Kidney (tissue), 14 donors: Measurements from ENCODE around the gene WFDC1. TPM values are rescaled to one million over a fixed set of nuclear protein-coding genes. Genes with fewer than 3 reads are reported as not detected.

Experiments
- DNase-seq, 5 donors: peaks; one replicate each; pipeline ENCODE4 v3.0.0-alpha.2; 2013 to 2020
- FAIRE-seq: peaks from 2 replicates; lab custom pipeline; 2012; peaks lifted over from hg19 to GRCh38; lab: Jason Lieb, UNC
- H3K27ac ChIP-seq, 2 donors: one replicate each; pipeline ENCODE4 v1.7.0; 2013; ENCODE audit warnings: low read depth in 2 of 2, low read length in 2 of 2, inconsistent platforms in 1 of 2
- H3K27me3 ChIP-seq: one replicate; pipeline ENCODE4 v1.7.1; 2013; ENCODE audit warnings: low read length, inconsistent platforms; ENCODE audit not compliant: control insufficient read depth, insufficient read depth
- H3K36me3 ChIP-seq, 3 donors: one replicate each; pipeline versions ENCODE4 v1.7.0 to v1.7.1; 2013; ENCODE audit warnings: low read length in 3 of 3, control low read depth in 1 of 3, inconsistent platforms in 1 of 3; ENCODE audit not compliant: insufficient read depth in 3 of 3, control insufficient read depth in 2 of 3
- H3K4me1 ChIP-seq, 3 donors: one replicate each; pipeline versions ENCODE4 v1.7.0 to v1.7.1; 2013; ENCODE audit warnings: low read length in 3 of 3, inconsistent platforms in 1 of 3, low read depth in 1 of 3; ENCODE audit not compliant: control insufficient read depth in 2 of 3, insufficient read depth in 2 of 3
- H3K4me3 ChIP-seq, 3 donors: one replicate each; pipeline versions ENCODE4 v1.7.0 to v1.8.1; 2013; ENCODE audit warnings: low read length in 3 of 3, control low read depth in 1 of 3, inconsistent platforms in 1 of 3
- H3K9ac ChIP-seq, 3 donors: one replicate each; pipeline versions ENCODE4 v1.7.0 to v1.7.1; 2013; ENCODE audit warnings: low read length in 3 of 3, control low read depth in 1 of 3, inconsistent platforms in 1 of 3
- H3K9me3 ChIP-seq, 3 donors: one replicate each; pipeline versions ENCODE4 v1.7.0 to v1.7.1; 2013; ENCODE audit warnings: low read length in 3 of 3, control low read depth in 1 of 3, inconsistent platforms in 1 of 3; ENCODE audit not compliant: control insufficient read depth in 2 of 3, insufficient read depth in 1 of 3
- intact Hi-C: fragments of 100-400 bp; cut with DNase I; formaldehyde crosslinking; loops from one replicate; pipeline ENCODE4 v1.11.1; 2022
- polyA plus RNA-seq: library from polyadenylated mRNA; stranded (reverse); fragments of 350-450 nt; fragmentation: Illumina TruSeq; extraction: RNeasy Lipid Tissue Mini Kit (QIAGEN cat#74804); gene quantifications from one replicate; pipeline ENCODE4 v1.2.3, GENCODE V29; 2014; ENCODE audit warnings: low read depth, low replicate concordance; ENCODE audit not compliant: insufficient read depth
- total RNA-seq: library from RNA; stranded (reverse); fragmentation: NEBNext Ultra II Directional; extraction: Animal tissue kit (Norgen Biotek cat#: 25700); gene quantifications from one replicate; pipeline ENCODE4 v1.2.1, GENCODE V29; 2021
- TF ChIP-seq, protein P1 (sequence below): IDR thresholded peaks from 3 replicates; pipeline ENCODE4 v1.5.1; 2012; ENCODE audit warnings: mild to moderate bottlenecking, moderate library complexity, borderline replicate concordance; ENCODE audit not compliant: insufficient read depth; ENCODE audit errors: extremely low read depth
- donor health status: control.
- donor health status: control.
- donor health status: control.
- donor health status: control.
- donor health status: control.
- donor health status: DM: yes; HTN: yes; CAD: no.
- donor health status: Normal renal cell carcinoma (clear cell type).

Gene WFDC1
- total and polyA plus RNA-seq, 2 donors from 2014 or later, result 11.1 to 34.8 TPM

DNA sequence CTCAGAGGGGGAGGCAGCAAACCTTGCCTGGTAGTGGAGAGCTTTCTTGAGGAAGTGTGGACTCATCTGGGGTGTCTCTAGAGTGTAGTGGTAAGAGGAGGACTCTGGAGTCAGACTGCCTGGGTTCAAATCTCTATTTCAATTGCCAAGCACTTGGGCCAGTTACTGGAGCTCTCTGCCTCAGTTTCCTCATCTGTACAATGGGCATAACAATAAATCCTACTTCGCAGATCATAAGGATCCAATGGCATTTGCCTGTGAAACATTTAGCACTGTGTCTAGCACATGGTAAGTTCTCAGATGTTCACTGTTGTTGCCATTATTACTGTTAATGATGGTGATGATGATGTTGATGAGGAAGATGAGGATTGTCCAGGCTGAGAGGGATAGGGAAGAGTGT, 23.6 kb upstream of the WFDC1 start:
- FAIRE-seq (no peak), DNase-seq (no peak)
- no peaks in the 10 kb centered on the region for H3K27me3 ChIP-seq
- H3K9me3 ChIP-seq, result no peaks in the 10 kb centered on the region
- H3K4me3 ChIP-seq, result no peak overlapping the region
- H3K27ac ChIP-seq, result no peak overlapping the region
- H3K4me1 ChIP-seq, result peaks cover 0 to 20% (median 8%) of the 10 kb centered on the region in 3 donors
- intact Hi-C loops, result loop anchor here (10.0 kb wide), 1 partner anchor 214 kb away; no protein-coding TSS in a partner anchor
- H3K36me3 ChIP-seq, result no peaks in the 10 kb centered on the region
- TF ChIP-seq, protein P1, sequence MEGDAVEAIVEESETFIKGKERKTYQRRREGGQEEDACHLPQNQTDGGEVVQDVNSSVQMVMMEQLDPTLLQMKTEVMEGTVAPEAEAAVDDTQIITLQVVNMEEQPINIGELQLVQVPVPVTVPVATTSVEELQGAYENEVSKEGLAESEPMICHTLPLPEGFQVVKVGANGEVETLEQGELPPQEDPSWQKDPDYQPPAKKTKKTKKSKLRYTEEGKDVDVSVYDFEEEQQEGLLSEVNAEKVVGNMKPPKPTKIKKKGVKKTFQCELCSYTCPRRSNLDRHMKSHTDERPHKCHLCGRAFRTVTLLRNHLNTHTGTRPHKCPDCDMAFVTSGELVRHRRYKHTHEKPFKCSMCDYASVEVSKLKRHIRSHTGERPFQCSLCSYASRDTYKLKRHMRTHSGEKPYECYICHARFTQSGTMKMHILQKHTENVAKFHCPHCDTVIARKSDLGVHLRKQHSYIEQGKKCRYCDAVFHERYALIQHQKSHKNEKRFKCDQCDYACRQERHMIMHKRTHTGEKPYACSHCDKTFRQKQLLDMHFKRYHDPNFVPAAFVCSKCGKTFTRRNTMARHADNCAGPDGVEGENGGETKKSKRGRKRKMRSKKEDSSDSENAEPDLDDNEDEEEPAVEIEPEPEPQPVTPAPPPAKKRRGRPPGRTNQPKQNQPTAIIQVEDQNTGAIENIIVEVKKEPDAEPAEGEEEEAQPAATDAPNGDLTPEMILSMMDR, result no peak
- H3K9ac ChIP-seq, result no peak overlapping the region

DNA sequence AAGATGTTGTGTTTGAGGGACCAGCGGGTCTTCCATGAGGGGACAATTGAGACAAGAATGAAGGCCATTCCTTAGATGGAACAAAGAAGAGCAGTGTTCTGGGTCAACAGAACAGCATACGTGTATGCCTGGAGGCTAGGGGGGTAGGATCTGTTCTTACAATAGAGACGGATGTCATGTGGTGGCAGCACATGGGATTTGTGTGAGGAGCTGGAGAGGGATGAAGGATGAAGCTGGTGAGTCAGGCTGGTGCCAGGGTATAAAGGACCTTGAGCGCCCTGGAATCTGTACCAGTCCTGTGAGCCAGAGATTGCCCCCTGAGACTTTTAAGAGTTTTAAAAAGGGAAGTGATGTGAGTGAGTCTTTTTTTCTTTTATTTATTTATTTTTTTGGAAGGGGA, 22.8 kb upstream of the WFDC1 start:
- DNase-seq (no peak), FAIRE-seq (no peak)
- Histone ChIP-seq H3K4me1 (peaks cover 0 to 17% (median 6%) of the 10 kb centered on the region in 3 donors), H3K27ac (no peak overlapping the region), H3K9me3 (no peaks in the 10 kb centered on the region), H3K9ac (no peak overlapping the region), H3K36me3 (no peaks in the 10 kb centered on the region), H3K27me3 (no peaks in the 10 kb centered on the region), H3K4me3 (no peak overlapping the region)
- TF ChIP-seq, protein P1, result no peak
- intact Hi-C loops, result loop anchor here (10.0 kb wide), 1 partner anchor 213 kb away; no protein-coding TSS in a partner anchor

DNA sequence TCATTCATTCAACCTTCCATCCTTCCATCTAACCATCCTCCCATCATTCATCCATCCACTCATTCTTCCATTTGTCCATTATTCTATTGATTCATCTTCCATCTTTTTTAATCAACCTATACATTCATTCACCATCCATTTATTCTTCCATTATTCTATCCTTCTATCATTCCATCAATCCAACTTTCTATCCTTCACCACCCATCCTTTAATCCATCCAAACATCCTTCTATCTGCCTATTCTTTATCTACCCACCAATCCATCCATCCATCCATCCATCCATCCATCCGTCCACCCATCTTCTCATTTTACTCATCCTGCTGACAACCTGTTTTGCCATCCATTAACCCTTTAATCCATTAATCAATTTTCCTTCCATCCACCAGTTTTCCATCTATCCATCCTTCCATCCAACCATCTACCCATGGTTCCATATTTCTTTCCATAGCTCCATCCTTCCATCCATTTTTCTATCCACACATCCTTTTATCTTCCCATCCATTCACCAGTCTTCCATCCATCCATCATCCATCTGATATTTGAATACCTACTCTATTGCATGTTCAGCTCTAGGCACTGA, 21.8 kb upstream of the WFDC1 start:
- H3K27me3 ChIP-seq, result no peaks in the 10 kb centered on the region
- DNase-seq (no peak), FAIRE-seq (no peak)
- intact Hi-C loops, result loop anchor here (10.0 kb wide), 1 partner anchor 212 kb away; no protein-coding TSS in a partner anchor
- H3K27ac ChIP-seq, result no peak overlapping the region
- H3K36me3 ChIP-seq, result no peaks in the 10 kb centered on the region
- no peak overlapping the region for H3K9ac ChIP-seq
- TF ChIP-seq, protein P1, result no peak
- H3K4me1 ChIP-seq, result peaks cover 0 to 8% (median 4%) of the 10 kb centered on the region in 3 donors
- H3K4me3 ChIP-seq, result no peak overlapping the region
- no peaks in the 10 kb centered on the region for H3K9me3 ChIP-seq
